Measurements from ENCODE around the gene PAPPA. TPM values are rescaled to one million over a fixed set of nuclear protein-coding genes. Genes with fewer than 3 reads are reported as not detected.

The PAPPA gene
- polyA plus RNA-seq, 1 of the 3 experiments (the other 2 are of a cell fraction) = 44.5 TPM

DNA sequence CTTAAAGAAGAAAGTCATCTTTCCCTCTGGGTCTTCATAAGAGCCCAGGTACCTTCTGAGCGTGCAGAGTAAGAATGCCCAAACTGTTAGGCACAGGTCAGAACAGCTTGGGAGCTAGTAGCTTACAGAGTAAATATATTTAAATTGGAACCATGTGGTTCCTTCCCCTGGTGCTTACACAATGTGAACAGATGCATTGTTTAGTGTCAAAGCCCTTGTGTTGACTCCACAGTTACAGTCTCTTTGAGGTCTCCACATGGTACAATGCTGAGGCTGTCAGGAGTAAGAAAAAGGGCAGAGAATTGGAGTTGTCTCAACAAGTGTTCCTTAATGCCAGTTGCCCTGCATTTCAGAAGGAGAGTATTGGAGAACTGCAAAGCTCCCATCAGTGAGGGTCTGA lies 188.5 kb downstream of the PAPPA start:
- Histone ChIP-seq H4K20me1 (ENCODE audit: insufficient read depth) (peaks cover 19% of the 10 kb centered on the region; the same call in 1 of the 2 replicates), H3K27me3 (ENCODE audit: insufficient read depth) (no peaks in the 10 kb centered on the region), H3K9me2 (no peaks in the 10 kb centered on the region), H3K27ac (ENCODE audit: low read depth in 2 of 2, low read length in 1 of 2) (no peak overlapping the region), H3K9ac (no peak overlapping the region), H3K79me2 (ENCODE audit: insufficient read depth) (peaks cover 23% of the 10 kb centered on the region; the same call in 1 of the 2 replicates), H3K4me2 (no peak overlapping the region), H3F3A (replicated peaks; ENCODE audit: insufficient read depth) (peaks cover 12% of the 10 kb centered on the region), H3K9me3 (no peaks in the 10 kb centered on the region), H3K4me3 (ENCODE audit: low read depth in 2 of 2, low read length in 1 of 2) (no peak overlapping the region), H2AFZ (ENCODE audit: low read depth) (no peak overlapping the region), H3K4me1 (ENCODE audit: control insufficient read depth in 1 of 2, insufficient read depth in 2 of 2, low read depth in 1 of 2, low read length in 1 of 2) (peaks cover 3 to 4% of the 10 kb centered on the region in 2 experiments; a peak in 2 of 4 replicates), H3K36me3 (replicated peaks in 1 of 2; ENCODE audit: control insufficient read depth in 1 of 2, insufficient read depth in 2 of 2, low read length in 1 of 2) (peaks cover 49 to 84% of the 10 kb centered on the region in 2 experiments)
- CTCF ChIA-PET = interaction anchor here (0.5 kb wide), 1 partner anchor 149 kb away, joined by 4 read pairs; no protein-coding TSS in a partner anchor
- 100% methylated on average over 1 of the region's 1 CpG for WGBS (ENCODE audit: low lambda C conversion rate)
- POLR2A ChIA-PET = no interaction called here
- TF ChIP-seq, protein P1, sequence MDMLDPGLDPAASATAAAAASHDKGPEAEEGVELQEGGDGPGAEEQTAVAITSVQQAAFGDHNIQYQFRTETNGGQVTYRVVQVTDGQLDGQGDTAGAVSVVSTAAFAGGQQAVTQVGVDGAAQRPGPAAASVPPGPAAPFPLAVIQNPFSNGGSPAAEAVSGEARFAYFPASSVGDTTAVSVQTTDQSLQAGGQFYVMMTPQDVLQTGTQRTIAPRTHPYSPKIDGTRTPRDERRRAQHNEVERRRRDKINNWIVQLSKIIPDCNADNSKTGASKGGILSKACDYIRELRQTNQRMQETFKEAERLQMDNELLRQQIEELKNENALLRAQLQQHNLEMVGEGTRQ (IDR thresholded peaks at IDR 0.05; ENCODE audit: borderline replicate concordance, low read depth, low read length) = no peak
- TF ChIP-seq NFIC (IDR thresholded peaks at IDR 0.05; ENCODE audit: borderline replicate concordance) = no peak
- TF ChIP-seq, protein P2, sequence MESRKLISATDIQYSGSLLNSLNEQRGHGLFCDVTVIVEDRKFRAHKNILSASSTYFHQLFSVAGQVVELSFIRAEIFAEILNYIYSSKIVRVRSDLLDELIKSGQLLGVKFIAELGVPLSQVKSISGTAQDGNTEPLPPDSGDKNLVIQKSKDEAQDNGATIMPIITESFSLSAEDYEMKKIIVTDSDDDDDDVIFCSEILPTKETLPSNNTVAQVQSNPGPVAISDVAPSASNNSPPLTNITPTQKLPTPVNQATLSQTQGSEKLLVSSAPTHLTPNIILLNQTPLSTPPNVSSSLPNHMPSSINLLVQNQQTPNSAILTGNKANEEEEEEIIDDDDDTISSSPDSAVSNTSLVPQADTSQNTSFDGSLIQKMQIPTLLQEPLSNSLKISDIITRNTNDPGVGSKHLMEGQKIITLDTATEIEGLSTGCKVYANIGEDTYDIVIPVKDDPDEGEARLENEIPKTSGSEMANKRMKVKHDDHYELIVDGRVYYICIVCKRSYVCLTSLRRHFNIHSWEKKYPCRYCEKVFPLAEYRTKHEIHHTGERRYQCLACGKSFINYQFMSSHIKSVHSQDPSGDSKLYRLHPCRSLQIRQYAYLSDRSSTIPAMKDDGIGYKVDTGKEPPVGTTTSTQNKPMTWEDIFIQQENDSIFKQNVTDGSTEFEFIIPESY (IDR thresholded peaks at IDR 0.05; ENCODE audit: borderline replicate concordance, low read depth) = no peak
- TF ChIP-seq TAF1 (IDR thresholded peaks at IDR 0.05; ENCODE audit: borderline replicate concordance, low read depth, low read length) = no peak
- TF ChIP-seq RFX5 (IDR thresholded peaks at IDR 0.05; ENCODE audit: low read length) = no peak
- TF ChIP-seq RCOR1 (IDR thresholded peaks at IDR 0.05; ENCODE audit: low read length) = no peak
- TF ChIP-seq EP300 (IDR thresholded peaks at IDR 0.05; ENCODE audit: borderline replicate concordance in 1 of 2, low read depth in 1 of 2, low read length in 1 of 2) = no peak
- TF ChIP-seq REST (IDR thresholded peaks at IDR 0.05; ENCODE audit: low read depth, low read length) = no peak
- TF ChIP-seq FOSL2 (IDR thresholded peaks at IDR 0.05; ENCODE audit: borderline replicate concordance, low read depth) = no peak
- no peak for TF ChIP-seq MAX (IDR thresholded peaks at IDR 0.05; ENCODE audit: low read depth)
- DNase-seq = no peak
